Pancreas (tissue), 10 donors: ENCODE results near the gene IMPACT. TPM values are rescaled to one million over a fixed set of nuclear protein-coding genes. Genes with fewer than 3 reads are reported as not detected.

Source experiments
- ATAC-seq, 4 donors: fragments of 200-7000 bp; cut with Tn5 transposase; one replicate each; pipeline versions ENCODE4 v1.8.0 to v1.9.1; 2020; ENCODE audit warnings: mild to moderate bottlenecking in 4 of 4, moderate library complexity in 4 of 4
- DNase-seq, 6 donors: peaks; one replicate each; pipeline ENCODE4 v3.0.0-alpha.2; 2020
- FAIRE-seq: peaks from 2 replicates; lab custom pipeline; 2012; peaks lifted over from hg19 to GRCh38; lab: Jason Lieb, UNC
- H3K27ac ChIP-seq, 4 donors: fragments of 200-600 bp; sonication (generic); 1 replicate in 3 of 4; 2 replicates in 1 of 4; pipeline versions ENCODE4 v1.5.0 to v1.8.0; 2020
- H3K27me3 ChIP-seq, 4 donors: fragments of 200-600 bp; one replicate each; pipeline ENCODE4 v1.8.0; 2021
- H3K36me3 ChIP-seq, 3 donors: fragments of 200-600 bp; sonication (generic) in 1 of 3; one replicate each; pipeline versions ENCODE4 v1.5.0 to v1.8.0; 2020 to 2021
- H3K4me1 ChIP-seq, 3 donors: fragments of 200-600 bp; one replicate each; pipeline ENCODE4 v1.8.0; 2021
- H3K4me3 ChIP-seq, 4 donors: fragments of 200-600 bp; sonication (generic) in 2 of 4; one replicate each; pipeline versions ENCODE4 v1.5.0 to v1.8.0; 2020 to 2021
- H3K9me3 ChIP-seq, 4 donors: fragments of 200-600 bp; one replicate each; pipeline ENCODE4 v1.8.0; 2021
- CTCF ChIP-seq, 4 donors: fragments of 200-600 bp; sonication (generic) in 3 of 4; IDR thresholded peaks; one replicate each; pipeline versions ENCODE4 v1.5.0 to v1.8.0; 2021; ENCODE audit warnings: antibody characterized with exemption in 4 of 4
- WGBS, 2 donors: extraction: QIAGEN DNeasy Blood & Tissue Kit; methylation state at CpG; one replicate each; pipeline ENCODE4 v1.1.7; 2013; 5-methylcytosine and 5-hydroxymethylcytosine counted together
- intact Hi-C, 3 donors: fragments of 100-400 bp; cut with DNase I; formaldehyde crosslinking; loops; one replicate each; pipeline versions ENCODE4 v1.11.1 to v1.14.2; 2022
- polyA plus RNA-seq, 2 donors: library from polyadenylated mRNA; stranded (reverse); fragments of 200-250 nt; gene quantifications; one replicate each; pipeline ENCODE4 v1.2.3, GENCODE V29; 2013
- total RNA-seq, 6 donors: library from RNA; stranded (reverse); fragmentation: NEBNext Ultra II Directional in 4 of 6; extraction: Animal tissue kit (Norgen Biotek cat#: 25700) in 4 of 6; gene quantifications; one replicate each; pipeline versions ENCODE4 v1.2.1 to v1.2.4, GENCODE V29; 2021 to 2023
- donor health status: healthy with polysubstance abuse.
- donor health status: DM: no; HTN: no; CAD: no; lungs with moderate emphysema.
- donor health status: DM: no; HTN: no; CAD: no.
- donor health status: control.
- donor health status: control.
- donor health status: Bipolar disorder and iron deficiency.
- donor health status: DM: yes; HTN: yes; CAD: no.
- donor health status: DM: no; HTN: no; CAD: no.
- donor health status: DM: no; HTN: no; CAD: no.
- donor health status: DM: yes; HTN: yes; CAD: no.

Gene IMPACT
- total and polyA plus RNA-seq, 8 donors = 7.1 to 23.7 (median 17.9) TPM

- no peak for TF ChIP-seq CTCF (IDR thresholded peaks at IDR 0.05)
- DNase-seq (no peak), FAIRE-seq (no peak), ATAC-seq (peak in 2 of 4 donors; percentile 41 to 59)
- WGBS, 2 donors = 71 to 77% methylated on average over 7 of the region's 7 CpGs
- no peaks in the 10 kb centered on the region for H3K27me3 ChIP-seq
- H3K27ac ChIP-seq = no peak overlapping the region
- H3K4me1 ChIP-seq = no peaks in the 10 kb centered on the region
- no peak overlapping the region for H3K4me3 ChIP-seq
- H3K9me3 ChIP-seq = no peaks in the 10 kb centered on the region
- H3K36me3 ChIP-seq = no peaks in the 10 kb centered on the region
- intact Hi-C loops = no loop called here
Observed at GRCh38 chr18:24502667-24503523, 76.4 kb downstream of the IMPACT start.

Other genes with a start within 250 kb of the IMPACT start
- 10 to 100 TPM in 4 of 6 donors, 1 to 10 TPM in 2; 8.9 to 17.9 (median 11.4) TPM for gene OSBPL1A, start 28.8 kb upstream of the IMPACT start, total RNA-seq
- 10 to 100 TPM in 1 of 2 donors, 1 to 10 TPM in 1; 5.8 to 10.7 TPM for gene OSBPL1A, start 28.8 kb upstream of the IMPACT start, polyA plus RNA-seq
- gene HRH4, start 34.0 kb downstream of the IMPACT start, total RNA-seq = under 1 TPM in 1 of 6 donors, not detected in 5; 0.06 TPM
- gene HRH4, start 34.0 kb downstream of the IMPACT start, polyA plus RNA-seq = not detected